SU-DHL-6 (cell line): ENCODE data around the gene SPINK8.
A peak's percentile ranks its signal among the peaks of the same experiment; 100 is the strongest.

ENCODE experiments used
- H2AFZ ChIP-seq: fragments of 200-600 bp; sonication (generic); 2 replicates; pipeline ENCODE4 v1.6.1; 2014; ENCODE audit warnings: low read depth, mild to moderate bottlenecking, moderate library complexity, mixed read lengths, antibody characterized with exemption, low read length; ENCODE audit not compliant: severe bottlenecking
- H3F3A ChIP-seq: fragments of 200-600 bp; shearing (Covaris generic); 2 replicates; pipeline ENCODE4 v1.6.0; 2016; ENCODE audit warnings: antibody characterized with exemption, mild to moderate bottlenecking; ENCODE audit not compliant: insufficient read depth
- H3K27ac ChIP-seq: fragments of 200-600 bp; sonication (generic); 2 replicates; pipeline ENCODE4 v1.5.1; 2016; ENCODE audit warnings: low read depth, mild to moderate bottlenecking, low read length, moderate library complexity, mixed read lengths
- H3K27me3 ChIP-seq: fragments of 200-600 bp; sonication (generic), shearing (Covaris generic); 2 replicates; pipeline ENCODE4 v1.6.0; 2014; ENCODE audit warnings: mild to moderate bottlenecking, low read length
- H3K36me3 ChIP-seq: fragments of 200-600 bp; sonication (generic); 2 replicates; pipeline ENCODE4 v1.6.1; 2014; ENCODE audit warnings: mild to moderate bottlenecking, low read length, mixed read lengths
- H3K4me2 ChIP-seq: fragments of 300-600, 200-600 bp; shearing (Covaris generic), sonication (generic); 2 replicates; pipeline ENCODE4 v1.6.0; 2014; ENCODE audit warnings: low read length, low read depth, mild to moderate bottlenecking; ENCODE audit not compliant: poor library complexity, severe bottlenecking
- H3K4me3 ChIP-seq: fragments of 200-600 bp; sonication (generic); 2 replicates; pipeline ENCODE4 v1.5.1; 2014; ENCODE audit warnings: antibody characterized with exemption, low read length, mild to moderate bottlenecking, mixed read lengths; ENCODE audit not compliant: insufficient read depth, poor library complexity, severe bottlenecking
- H3K79me2 ChIP-seq: fragments of 200-600 bp; sonication (generic); 2 replicates; pipeline ENCODE4 v1.6.1; 2014; ENCODE audit warnings: mild to moderate bottlenecking, low read length, moderate library complexity; ENCODE audit not compliant: insufficient read depth
- H3K9ac ChIP-seq: fragments of 200-600 bp; sonication (generic); 2 replicates; pipeline ENCODE4 v1.7.0; 2014; ENCODE audit warnings: mild to moderate bottlenecking, low read length
- H3K9me2 ChIP-seq: fragments of 200-600 bp; sonication (generic); replicated peaks from 2 replicates; pipeline ENCODE4 v1.6.1; 2014; ENCODE audit warnings: low read length; ENCODE audit not compliant: insufficient read depth
- H3K9me3 ChIP-seq: fragments of 200-600 bp; sonication (generic); 2 replicates; pipeline ENCODE4 v1.6.1; 2014; ENCODE audit warnings: low read length, mixed read lengths; ENCODE audit not compliant: insufficient read depth
- H4K20me1 ChIP-seq: fragments of 200-600 bp; sonication (generic); 2 replicates; pipeline ENCODE4 v1.6.1; 2014; ENCODE audit warnings: low read depth, mild to moderate bottlenecking, antibody characterized with exemption, low read length, moderate library complexity, mixed read lengths
- EZH2phosphoT487 ChIP-seq: fragments of 200-600 bp; sonication (generic), shearing (Covaris generic); conservative IDR thresholded peaks from 2 replicates; pipeline ENCODE4 v1.6.1; 2018; ENCODE audit warnings: mild to moderate bottlenecking, antibody characterized with exemption, low read length, moderate library complexity, mixed read lengths
- TF ChIP-seq, protein P1 (sequence below): fragments of 200-600 bp; sonication (generic); IDR thresholded peaks from one replicate; pipeline ENCODE4 v1.5.1; 2017; ENCODE audit warnings: antibody characterized with exemption, mild to moderate bottlenecking, low read length, moderate library complexity; ENCODE audit not compliant: insufficient read depth, poor library complexity, severe bottlenecking

The SPINK8 gene

DNA sequence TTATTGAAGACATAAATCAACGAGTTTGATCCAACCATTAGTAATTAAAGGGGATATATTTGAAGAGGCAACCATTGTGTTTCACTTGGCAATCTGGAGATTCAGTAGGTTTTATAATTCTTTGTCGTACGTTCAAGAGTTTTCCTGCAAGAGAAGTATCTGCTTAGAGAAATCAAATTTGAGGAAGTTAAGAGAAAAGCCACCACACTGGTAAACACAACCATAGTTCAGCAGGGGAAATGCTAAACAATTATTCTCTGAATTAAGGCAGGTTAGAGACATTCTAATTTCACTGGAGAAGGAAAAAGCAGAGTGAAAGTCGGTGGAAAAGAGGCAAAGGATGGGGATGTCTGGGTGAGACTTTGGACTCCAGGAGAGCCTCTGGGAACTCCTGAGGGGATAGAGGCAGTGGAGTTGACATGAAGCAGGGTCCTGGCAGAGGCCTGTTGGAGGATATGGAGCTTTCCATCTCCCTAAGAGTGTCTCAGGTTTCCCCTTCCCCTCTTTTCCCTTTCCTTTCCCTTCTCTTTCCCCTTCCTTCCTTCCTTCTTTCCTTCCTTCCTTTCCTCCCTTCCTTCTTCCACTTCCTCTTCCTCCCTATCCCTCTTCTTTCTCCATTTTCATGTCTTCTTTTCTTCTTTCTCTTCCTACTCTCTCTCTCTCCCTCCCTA lies 26.5 kb downstream of the SPINK8 start:
- Histone ChIP-seq H3K36me3 (no peaks in the 10 kb centered on the region), H3K9ac (peak overlapping the region; percentile 15), H3K4me3 (no peak overlapping the region), H3K27ac (no peak overlapping the region), H3K4me2 (peak overlapping the region; percentile 36), H2AFZ (no peak overlapping the region), H4K20me1 (no peaks in the 10 kb centered on the region), H3K9me2 (no peaks in the 10 kb centered on the region), H3K27me3 (no peaks in the 10 kb centered on the region), H3K79me2 (no peaks in the 10 kb centered on the region), H3K9me3 (no peaks in the 10 kb centered on the region), H3F3A (peaks cover 6% of the 10 kb centered on the region; the same call in 1 of the 2 replicates)
- TF ChIP-seq EZH2phosphoT487, result no peak
- TF ChIP-seq, protein P1, sequence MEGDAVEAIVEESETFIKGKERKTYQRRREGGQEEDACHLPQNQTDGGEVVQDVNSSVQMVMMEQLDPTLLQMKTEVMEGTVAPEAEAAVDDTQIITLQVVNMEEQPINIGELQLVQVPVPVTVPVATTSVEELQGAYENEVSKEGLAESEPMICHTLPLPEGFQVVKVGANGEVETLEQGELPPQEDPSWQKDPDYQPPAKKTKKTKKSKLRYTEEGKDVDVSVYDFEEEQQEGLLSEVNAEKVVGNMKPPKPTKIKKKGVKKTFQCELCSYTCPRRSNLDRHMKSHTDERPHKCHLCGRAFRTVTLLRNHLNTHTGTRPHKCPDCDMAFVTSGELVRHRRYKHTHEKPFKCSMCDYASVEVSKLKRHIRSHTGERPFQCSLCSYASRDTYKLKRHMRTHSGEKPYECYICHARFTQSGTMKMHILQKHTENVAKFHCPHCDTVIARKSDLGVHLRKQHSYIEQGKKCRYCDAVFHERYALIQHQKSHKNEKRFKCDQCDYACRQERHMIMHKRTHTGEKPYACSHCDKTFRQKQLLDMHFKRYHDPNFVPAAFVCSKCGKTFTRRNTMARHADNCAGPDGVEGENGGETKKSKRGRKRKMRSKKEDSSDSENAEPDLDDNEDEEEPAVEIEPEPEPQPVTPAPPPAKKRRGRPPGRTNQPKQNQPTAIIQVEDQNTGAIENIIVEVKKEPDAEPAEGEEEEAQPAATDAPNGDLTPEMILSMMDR, result no peak

DNA sequence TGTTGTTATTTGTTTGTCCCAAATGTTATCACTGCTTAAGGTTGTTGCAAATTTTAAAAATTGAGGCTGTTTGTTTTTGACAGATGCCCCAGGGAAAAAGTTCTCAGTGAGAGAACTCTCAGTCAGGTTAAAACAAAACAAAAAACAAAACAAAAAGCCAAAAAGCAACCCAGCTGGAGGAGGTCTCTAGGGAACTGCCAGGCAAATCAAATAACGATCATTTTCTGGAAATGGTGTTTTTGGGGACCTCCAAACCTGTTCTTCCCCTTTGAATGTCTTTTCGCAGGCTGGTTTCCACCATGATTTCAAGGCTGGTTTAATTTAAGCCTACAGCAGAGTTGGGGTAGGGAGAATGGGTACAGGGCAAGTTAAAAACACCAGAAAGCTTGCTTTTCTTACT lies 27.2 kb downstream of the SPINK8 start:
- Histone ChIP-seq H3F3A (peaks cover 6% of the 10 kb centered on the region; the same call in 1 of the 2 replicates), H3K27ac (0 out of 2 replicates have a peak overlapping the region, but pooled peaks have one; percentile 1), H3K9me2 (no peaks in the 10 kb centered on the region), H4K20me1 (no peaks in the 10 kb centered on the region), H3K4me3 (no peak overlapping the region), H3K79me2 (no peaks in the 10 kb centered on the region), H3K36me3 (no peaks in the 10 kb centered on the region), H2AFZ (no peak overlapping the region), H3K4me2 (peak overlapping the region; percentile 36), H3K9ac (peak overlapping the region; percentile 15), H3K27me3 (no peaks in the 10 kb centered on the region), H3K9me3 (no peaks in the 10 kb centered on the region)
- TF ChIP-seq, protein P1, result no peak
- TF ChIP-seq EZH2phosphoT487, result no peak

DNA sequence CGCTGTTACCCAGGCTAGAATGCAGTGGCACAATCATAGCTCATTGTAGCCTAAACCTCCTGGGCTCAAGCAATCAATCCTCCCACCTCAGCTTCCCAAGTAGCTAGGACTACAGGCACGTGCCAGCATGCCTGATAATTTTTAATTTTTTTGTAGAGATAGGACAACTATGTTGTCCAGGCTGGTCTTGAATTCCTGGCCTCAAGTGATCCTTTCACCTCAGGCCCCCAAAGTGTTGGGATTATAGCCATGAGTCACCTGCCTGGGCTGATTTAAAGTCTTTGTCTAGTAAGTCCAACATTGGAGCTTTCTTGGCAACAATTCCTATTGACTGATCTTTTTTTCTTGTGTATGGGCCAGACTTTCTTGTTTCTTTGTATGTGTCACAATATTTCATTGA lies 28.1 kb downstream of the SPINK8 start:
- Histone ChIP-seq H3K4me3 (no peak overlapping the region), H3K36me3 (no peaks in the 10 kb centered on the region), H3K79me2 (peaks cover 4% of the 10 kb centered on the region; the same call in 1 of the 2 replicates), H3K4me2 (no peak overlapping the region), H3K27me3 (no peaks in the 10 kb centered on the region), H2AFZ (no peak overlapping the region), H4K20me1 (no peaks in the 10 kb centered on the region), H3K9me2 (no peaks in the 10 kb centered on the region), H3K27ac (no peak overlapping the region), H3F3A (peaks cover 6% of the 10 kb centered on the region; the same call in 1 of the 2 replicates), H3K9ac (no peak overlapping the region), H3K9me3 (no peaks in the 10 kb centered on the region)
- no peak for TF ChIP-seq EZH2phosphoT487
- TF ChIP-seq, protein P1, result no peak
